Endothelial cell (in vitro differentiated cells): ENCODE measurements around the gene DDIT3. TPM values are rescaled to one million over a fixed set of nuclear protein-coding genes. Genes with fewer than 3 reads are reported as not detected.
"Not testable (repeated sequence)": the region's sequence is repeated elsewhere in the genome, so short reads cannot be mapped to it uniquely, and the experiment has no call there.

Experiments used
- DNase-seq: peaks from one replicate; pipeline ENCODE4 v3.0.0; 2021; ENCODE audit warnings: low spot score
- H3K27ac Mint-ChIP-seq: one replicate; pipeline ENCODE4 v1.8.0; 2021; ENCODE audit warnings: mixed read lengths, inconsistent platforms; ENCODE audit not compliant: unreplicated experiment
- H3K27me3 Mint-ChIP-seq: one replicate; pipeline ENCODE4 v1.8.0; 2021; ENCODE audit warnings: mild to moderate bottlenecking, moderate library complexity, mixed read lengths, inconsistent platforms; ENCODE audit not compliant: unreplicated experiment
- H3K36me3 Mint-ChIP-seq: one replicate; pipeline ENCODE4 v1.8.0; 2021; ENCODE audit warnings: mild to moderate bottlenecking, low read depth, mixed read lengths, inconsistent platforms; ENCODE audit not compliant: unreplicated experiment
- H3K4me1 Mint-ChIP-seq: one replicate; pipeline ENCODE4 v1.8.0; 2021; ENCODE audit warnings: mild to moderate bottlenecking, mixed read lengths, inconsistent platforms; ENCODE audit not compliant: unreplicated experiment
- H3K4me3 Mint-ChIP-seq: one replicate; pipeline ENCODE4 v1.8.0; 2021; ENCODE audit warnings: mild to moderate bottlenecking, mixed read lengths, inconsistent platforms; ENCODE audit not compliant: unreplicated experiment
- H3K9me3 Mint-ChIP-seq: one replicate; pipeline ENCODE4 v1.8.0; 2021; ENCODE audit warnings: mixed read lengths, inconsistent platforms; ENCODE audit not compliant: unreplicated experiment
- CTCF ChIP-seq: fragments of 200-600 bp; sonication (generic); IDR thresholded peaks from one replicate; pipeline ENCODE4 v1.5.0; 2021; ENCODE audit warnings: antibody characterized with exemption; ENCODE audit not compliant: unreplicated experiment
- total RNA-seq: library from RNA; stranded (reverse); fragmentation: NEBNext Ultra II Directional; extraction: Animal tissue kit (Norgen Biotek cat#: 25700); gene quantifications from one replicate; pipeline ENCODE4 v1.2.1, GENCODE V29; 2021; ENCODE audit not compliant: unreplicated experiment

DDIT3 gene
- total RNA-seq, 1 donor from 2014 or later, result 4.2 TPM

DNA sequence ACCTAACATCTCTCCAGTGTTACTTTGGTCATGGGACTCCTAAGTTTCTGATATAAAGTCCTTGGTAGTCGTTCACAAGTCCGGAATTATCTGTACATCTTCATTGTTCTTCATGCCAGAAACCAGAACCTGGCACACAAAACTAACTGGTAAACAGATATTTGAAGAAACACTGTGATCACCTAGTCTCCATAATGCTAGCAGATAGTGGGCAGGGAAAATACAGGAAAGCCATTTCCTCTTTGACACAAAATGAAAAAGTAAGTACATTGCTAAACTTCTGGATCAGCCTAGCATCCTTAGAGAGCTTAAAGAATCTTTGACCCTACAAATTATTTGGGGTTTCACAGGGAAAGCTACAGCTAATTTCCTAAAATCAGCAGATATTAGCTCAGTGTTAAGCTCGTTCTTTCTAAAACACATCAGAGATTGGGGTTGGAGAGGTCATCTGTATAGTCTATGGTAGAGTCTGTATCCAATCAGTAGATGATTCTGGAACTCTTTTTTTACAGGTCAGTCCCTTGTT lies 4.8 kb downstream of the DDIT3 start:
- H3K4me1 Mint-ChIP-seq, result peaks cover 22% of the 10 kb centered on the region
- DNase-seq, result no peak
- H3K9me3 Mint-ChIP-seq, result no peaks in the 10 kb centered on the region
- peak overlapping the region; percentile 67 for H3K27ac Mint-ChIP-seq
- H3K36me3 Mint-ChIP-seq, result peaks cover 64% of the 10 kb centered on the region
- no peak for TF ChIP-seq CTCF
- peaks cover 11% of the 10 kb centered on the region for H3K27me3 Mint-ChIP-seq
- no peak overlapping the region for H3K4me3 Mint-ChIP-seq

DNA sequence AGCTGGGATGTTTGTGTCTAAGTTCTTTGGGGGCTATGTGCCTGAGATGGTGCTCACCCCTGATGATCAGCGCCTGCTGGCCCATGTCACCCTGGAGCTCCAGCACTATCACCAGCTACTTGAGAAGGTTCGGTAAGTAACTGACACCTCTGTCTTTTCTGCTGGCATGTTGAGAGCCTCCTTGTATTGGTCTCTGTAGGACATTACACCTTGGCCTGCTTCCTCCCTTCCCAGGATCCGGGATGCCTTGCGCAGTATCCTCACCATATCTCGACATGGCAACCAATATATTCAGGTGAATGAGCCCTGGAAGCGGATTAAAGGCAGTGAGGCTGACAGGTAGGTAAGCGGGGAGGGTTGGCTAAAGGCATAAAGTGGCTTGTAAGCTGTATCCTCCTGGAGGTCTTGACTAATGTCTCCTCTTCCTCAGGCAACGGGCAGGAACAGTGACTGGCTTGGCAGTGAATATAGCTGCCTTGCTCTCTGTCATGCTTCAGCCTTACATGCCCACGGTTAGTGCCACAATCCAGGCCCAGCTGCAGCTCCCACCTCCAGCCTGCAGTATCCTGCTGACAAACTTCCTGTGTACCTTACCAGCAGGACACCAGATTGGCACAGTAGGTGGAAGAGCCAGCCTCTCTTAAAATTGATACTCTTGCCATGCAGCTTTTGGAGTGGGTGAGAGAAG lies 5.5 kb downstream of the DDIT3 start:
- Mint-ChIP-seq H3K27me3 (peaks cover 8% of the 10 kb centered on the region), H3K4me3 (peak overlapping the region; percentile 31), H3K9me3 (no peaks in the 10 kb centered on the region), H3K27ac (peak overlapping the region; percentile 67), H3K36me3 (peaks cover 64% of the 10 kb centered on the region), H3K4me1 (peaks cover 22% of the 10 kb centered on the region)
- no peak for TF ChIP-seq CTCF
- no peak for DNase-seq

DNA sequence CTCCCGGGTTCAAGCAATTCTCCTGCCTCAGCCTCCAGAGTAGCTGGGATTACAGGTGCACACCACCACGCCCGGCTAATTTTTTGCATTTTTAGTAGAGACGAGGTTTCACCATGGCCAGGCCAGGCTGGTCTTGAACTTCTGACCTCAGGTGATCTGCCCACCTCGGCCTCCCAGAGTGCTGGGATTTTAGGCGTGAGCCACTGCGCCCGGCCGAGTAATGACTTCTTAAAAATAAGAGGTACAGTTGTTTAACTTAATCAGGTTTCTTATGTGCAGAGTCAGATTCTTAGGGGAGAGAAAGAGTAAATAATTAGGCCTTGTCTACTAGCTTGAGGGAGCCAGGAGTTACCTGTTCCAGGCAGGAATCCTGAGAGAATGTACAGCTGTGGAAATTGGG lies 6.1 kb downstream of the DDIT3 start:
- not testable (repeated sequence) for H3K27me3 Mint-ChIP-seq, H3K27ac Mint-ChIP-seq, DNase-seq, H3K9me3 Mint-ChIP-seq
- peaks cover 20% of the 10 kb centered on the region for H3K4me1 Mint-ChIP-seq
- H3K36me3 Mint-ChIP-seq, result peaks cover 68% of the 10 kb centered on the region
- H3K4me3 Mint-ChIP-seq, result peak overlapping the region; percentile 31

- not testable (repeated sequence) for H3K4me3 Mint-ChIP-seq, H3K27ac Mint-ChIP-seq, H3K27me3 Mint-ChIP-seq, DNase-seq, H3K9me3 Mint-ChIP-seq
- Mint-ChIP-seq H3K4me1 (peaks cover 14% of the 10 kb centered on the region), H3K36me3 (peaks cover 68% of the 10 kb centered on the region)
Measured at GRCh38 chr12:57513677-57514076, 6.6 kb downstream of the DDIT3 start.

DNA sequence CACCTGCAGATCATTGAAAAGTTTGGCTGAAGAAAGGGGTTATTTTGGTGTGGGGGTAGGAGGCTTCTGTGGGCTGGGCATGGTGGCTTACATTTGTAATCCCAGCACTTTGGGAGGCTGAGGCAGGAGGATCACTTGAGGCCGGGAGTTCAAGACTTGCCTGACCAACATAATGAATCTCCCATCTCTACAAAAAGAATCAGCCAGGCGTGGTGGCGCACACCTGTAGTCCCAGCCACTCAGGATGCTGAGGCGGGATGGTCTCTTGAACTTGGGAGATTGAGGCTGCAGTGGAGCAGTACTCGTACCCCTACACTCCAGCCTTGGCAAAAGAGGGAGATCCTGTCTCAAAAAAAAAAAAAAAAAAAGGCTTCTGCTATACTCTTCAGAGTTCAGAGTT lies 7.0 kb downstream of the DDIT3 start:
- Mint-ChIP-seq H3K4me1 (peaks cover 10% of the 10 kb centered on the region), H3K36me3 (peaks cover 69% of the 10 kb centered on the region), H3K27me3 (peaks cover 6% of the 10 kb centered on the region), H3K27ac (no peak overlapping the region), H3K4me3 (no peak overlapping the region), H3K9me3 (no peaks in the 10 kb centered on the region)
- no peak for DNase-seq
- no peak for TF ChIP-seq CTCF

- Mint-ChIP-seq H3K4me3 (no peak overlapping the region), H3K27ac (no peak overlapping the region), H3K4me1 (peaks cover 9% of the 10 kb centered on the region), H3K9me3 (no peaks in the 10 kb centered on the region), H3K36me3 (peaks cover 65% of the 10 kb centered on the region), H3K27me3 (peaks cover 6% of the 10 kb centered on the region)
- no peak for DNase-seq
- TF ChIP-seq CTCF, result no peak
Measured at GRCh38 chr12:57512665-57513064, 7.6 kb downstream of the DDIT3 start.
